Natural killer cell (primary cell): ENCODE results near the gene TSPAN12. TPM values are rescaled to one million over a fixed set of nuclear protein-coding genes. Genes with fewer than 3 reads are reported as not detected.

ENCODE experiments used
- ATAC-seq, 3 donors: fragments of 150-1000 bp in 2 of 3; fragments of 200-7000 bp in 1 of 3; cut with Tn5 transposase; 1 replicate in 1 of 3; 2 replicates in 2 of 3; pipeline ENCODE4 v1.10.0; 2021; ENCODE audit warnings: mild to moderate bottlenecking in 2 of 3, moderate library complexity in 2 of 3
- DNase-seq, 2 donors: peaks; one replicate each; pipeline versions ENCODE4 v3.0.0 to v3.0.0-alpha.2; 2013 to 2021; ENCODE audit warnings: mixed read lengths in 1 of 2
- H3K27ac ChIP-seq: one replicate; pipeline ENCODE4 v1.5.1; 2013; ENCODE audit warnings: mild to moderate bottlenecking, low read length
- H3K27me3 ChIP-seq: one replicate; pipeline ENCODE4 v1.6.1; 2013; ENCODE audit warnings: low read length; ENCODE audit not compliant: control insufficient read depth, insufficient read depth
- H3K36me3 ChIP-seq: one replicate; pipeline ENCODE4 v1.6.1; 2013; ENCODE audit warnings: low read length; ENCODE audit not compliant: control insufficient read depth, insufficient read depth
- H3K4me1 ChIP-seq: one replicate; pipeline ENCODE4 v1.6.1; 2013; ENCODE audit warnings: low read length; ENCODE audit not compliant: control insufficient read depth, insufficient read depth
- H3K4me3 ChIP-seq: one replicate; pipeline ENCODE4 v1.5.1; 2013; ENCODE audit warnings: low read length
- H3K9me3 ChIP-seq: one replicate; pipeline ENCODE4 v1.6.1; 2013; ENCODE audit warnings: low read length; ENCODE audit not compliant: control insufficient read depth, insufficient read depth
- H3K27ac Mint-ChIP-seq, 2 donors: one replicate each; pipeline ENCODE4 v1.8.0; 2022; ENCODE audit warnings: mild to moderate bottlenecking in 2 of 2, mixed read lengths in 2 of 2, moderate library complexity in 1 of 2
- H3K27me3 Mint-ChIP-seq, 2 donors: one replicate each; pipeline ENCODE4 v1.8.0; 2022; ENCODE audit warnings: low read depth in 2 of 2, mixed read lengths in 2 of 2
- H3K36me3 Mint-ChIP-seq: one replicate; pipeline ENCODE4 v1.8.0; 2022; ENCODE audit warnings: mixed read lengths
- H3K4me1 Mint-ChIP-seq, 2 donors: one replicate each; pipeline ENCODE4 v1.8.0; 2022; ENCODE audit warnings: mixed read lengths in 2 of 2
- H3K4me3 Mint-ChIP-seq: one replicate; pipeline ENCODE4 v1.8.0; 2022; ENCODE audit warnings: mild to moderate bottlenecking, moderate library complexity, mixed read lengths
- H3K9me3 Mint-ChIP-seq, 2 donors: one replicate each; pipeline ENCODE4 v1.8.0; 2022; ENCODE audit warnings: mixed read lengths in 2 of 2
- WGBS: methylation state at CpG from one replicate; pipeline ENCODE4 v1.1.7; 2013; ENCODE audit warnings: missing lambda C conversion rate; ENCODE audit not compliant: insufficient coverage; 5-methylcytosine and 5-hydroxymethylcytosine counted together
- intact Hi-C: fragments of 100-400 bp; cut with micrococcal nuclease; formaldehyde crosslinking; loops from one replicate; pipeline ENCODE4 v1.14.2; 2022
- total RNA-seq, 4 donors: library from RNA; stranded (reverse); fragments of 120-200 nt in 1 of 4; gene quantifications; one replicate each; pipeline versions ENCODE4 v1.2.3 to v1.2.4, GENCODE V29; 2013 to 2022
- TF ChIP-seq, protein P1 (sequence below): fragments of 200-600 bp; IDR thresholded peaks from one replicate; pipeline ENCODE4 v1.8.0; 2022; ENCODE audit warnings: antibody characterized with exemption

TSPAN12 gene
- total RNA-seq, 3 donors from 2014 or later (not counting 1 experiment from before 2014, with no cell fraction given) = not detected

DNA sequence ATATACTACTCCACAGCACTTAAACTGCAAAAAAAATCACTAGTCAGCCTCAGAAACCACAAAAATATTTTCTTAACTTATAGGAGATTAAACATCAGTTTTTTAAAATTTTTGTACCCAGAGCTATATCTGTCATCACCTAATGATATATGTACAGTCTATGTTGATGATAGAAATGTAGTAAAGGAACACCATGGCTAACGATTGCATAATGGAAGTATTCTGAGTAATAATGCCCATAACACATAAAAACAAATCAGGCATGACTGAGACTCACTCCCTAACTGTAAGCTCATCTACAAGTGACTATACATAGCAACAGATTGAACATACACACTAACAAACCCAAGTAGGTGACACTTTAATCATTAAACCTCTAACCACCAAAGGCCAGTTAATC, 51.3 kb downstream of the TSPAN12 start:
- TF ChIP-seq, protein P1, sequence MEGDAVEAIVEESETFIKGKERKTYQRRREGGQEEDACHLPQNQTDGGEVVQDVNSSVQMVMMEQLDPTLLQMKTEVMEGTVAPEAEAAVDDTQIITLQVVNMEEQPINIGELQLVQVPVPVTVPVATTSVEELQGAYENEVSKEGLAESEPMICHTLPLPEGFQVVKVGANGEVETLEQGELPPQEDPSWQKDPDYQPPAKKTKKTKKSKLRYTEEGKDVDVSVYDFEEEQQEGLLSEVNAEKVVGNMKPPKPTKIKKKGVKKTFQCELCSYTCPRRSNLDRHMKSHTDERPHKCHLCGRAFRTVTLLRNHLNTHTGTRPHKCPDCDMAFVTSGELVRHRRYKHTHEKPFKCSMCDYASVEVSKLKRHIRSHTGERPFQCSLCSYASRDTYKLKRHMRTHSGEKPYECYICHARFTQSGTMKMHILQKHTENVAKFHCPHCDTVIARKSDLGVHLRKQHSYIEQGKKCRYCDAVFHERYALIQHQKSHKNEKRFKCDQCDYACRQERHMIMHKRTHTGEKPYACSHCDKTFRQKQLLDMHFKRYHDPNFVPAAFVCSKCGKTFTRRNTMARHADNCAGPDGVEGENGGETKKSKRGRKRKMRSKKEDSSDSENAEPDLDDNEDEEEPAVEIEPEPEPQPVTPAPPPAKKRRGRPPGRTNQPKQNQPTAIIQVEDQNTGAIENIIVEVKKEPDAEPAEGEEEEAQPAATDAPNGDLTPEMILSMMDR = no peak
- WGBS = no CpG with 5 or more reads among the region's 1 CpG
- Mint-ChIP-seq H3K4me3 (no peak overlapping the region), H3K9me3 (no peaks in the 10 kb centered on the region), H3K36me3 (no peaks in the 10 kb centered on the region), H3K4me1 (no peaks in the 10 kb centered on the region), H3K27me3 (no peaks in the 10 kb centered on the region), H3K27ac (no peak overlapping the region)
- Histone ChIP-seq H3K9me3 (no peaks in the 10 kb centered on the region), H3K4me3 (no peak overlapping the region), H3K27me3 (no peaks in the 10 kb centered on the region), H3K4me1 (no peaks in the 10 kb centered on the region), H3K36me3 (no peaks in the 10 kb centered on the region), H3K27ac (no peak overlapping the region)
- DNase-seq = no peak
- intact Hi-C loops = loop anchor here (5.0 kb wide), 1 partner anchor 301 kb away; no protein-coding TSS in a partner anchor
- ATAC-seq = no peak

DNA sequence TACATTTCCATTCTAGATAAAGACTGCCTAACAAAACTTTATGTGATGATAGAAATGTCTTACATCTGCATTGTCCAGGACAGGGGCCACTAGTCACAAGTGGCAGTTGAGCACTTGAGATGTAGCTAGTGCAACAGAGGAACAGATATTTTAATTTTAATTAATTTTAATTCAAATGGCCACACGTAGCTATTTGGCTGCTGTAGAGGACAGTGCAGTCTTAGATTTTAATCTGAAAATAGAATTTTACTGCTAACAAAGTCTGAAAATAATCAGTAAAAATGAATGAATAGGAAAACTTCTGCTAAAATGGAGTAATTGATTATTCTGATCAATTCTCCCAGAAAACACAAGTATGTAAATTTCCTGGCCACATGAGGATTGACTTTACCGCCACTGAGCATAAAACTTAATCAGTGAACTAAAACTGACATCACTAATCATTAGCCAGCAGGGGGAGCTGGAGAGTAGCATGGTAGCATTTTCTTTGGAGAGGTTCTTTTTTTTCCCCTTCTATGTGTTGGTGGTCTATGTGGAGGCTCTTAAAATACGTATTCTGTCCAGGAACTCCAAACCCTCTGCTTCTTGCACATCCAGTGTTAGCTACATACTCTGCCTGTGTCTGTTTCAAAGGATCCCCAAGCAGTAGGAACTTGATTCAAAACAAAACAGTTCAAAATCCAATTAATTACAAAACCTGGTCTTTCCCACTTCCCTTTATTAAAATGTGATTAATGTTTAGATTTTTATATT, 52.1 kb downstream of the TSPAN12 start:
- no peaks in the 10 kb centered on the region for H3K4me1 Mint-ChIP-seq
- H3K4me3 Mint-ChIP-seq = no peak overlapping the region
- no peaks in the 10 kb centered on the region for H3K27me3 ChIP-seq
- no CpG with 5 or more reads among the region's 3 CpGs for WGBS
- H3K36me3 ChIP-seq = no peaks in the 10 kb centered on the region
- H3K9me3 ChIP-seq = no peaks in the 10 kb centered on the region
- intact Hi-C loops = loop anchor here (5.0 kb wide), 1 partner anchor 301 kb away; no protein-coding TSS in a partner anchor
- no peak overlapping the region for H3K4me3 ChIP-seq
- ATAC-seq (peak; percentile 47 to 72 (median 57)), DNase-seq (peak in 1 of 2 donors; percentile 75)
- TF ChIP-seq, protein P1 = peak; percentile 85
- no peaks in the 10 kb centered on the region for H3K27me3 Mint-ChIP-seq
- no peaks in the 10 kb centered on the region for H3K36me3 Mint-ChIP-seq
- no peaks in the 10 kb centered on the region for H3K4me1 ChIP-seq
- no peaks in the 10 kb centered on the region for H3K9me3 Mint-ChIP-seq
- no peak overlapping the region for H3K27ac ChIP-seq
- H3K27ac Mint-ChIP-seq = no peak overlapping the region

DNA sequence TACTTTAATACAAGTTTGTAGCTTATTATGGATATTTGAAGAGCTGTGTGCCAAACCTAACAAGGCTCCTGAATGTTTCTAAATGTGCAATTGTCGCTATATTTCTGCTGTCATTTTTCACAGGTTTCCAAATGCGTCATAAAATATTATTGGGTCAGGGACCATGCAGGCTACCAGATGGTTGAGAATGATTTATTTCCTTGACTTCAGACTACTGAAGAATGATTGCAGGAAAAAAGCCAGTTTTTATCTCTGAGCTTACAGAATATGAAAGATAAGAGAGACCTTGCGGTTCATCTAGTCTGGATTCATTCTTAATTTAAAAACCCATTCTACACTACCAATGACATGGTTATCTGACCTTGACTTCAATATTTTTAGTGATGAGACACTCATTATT, 55.2 kb downstream of the TSPAN12 start:
- H3K36me3 ChIP-seq = no peaks in the 10 kb centered on the region
- intact Hi-C loops = no loop called here

More for the DNA sequence above, 55.2 kb downstream of the TSPAN12 start:
- WGBS = 90% methylated on average over 2 of the region's 3 CpGs
- H3K9me3 Mint-ChIP-seq = no peaks in the 10 kb centered on the region
- TF ChIP-seq, protein P1 = no peak
- H3K36me3 Mint-ChIP-seq = no peaks in the 10 kb centered on the region
- Histone ChIP-seq H3K4me3 (no peak overlapping the region), H3K4me1 (no peaks in the 10 kb centered on the region), H3K9me3 (no peaks in the 10 kb centered on the region), H3K27me3 (no peaks in the 10 kb centered on the region), H3K27ac (no peak overlapping the region)
- ATAC-seq (no peak), DNase-seq (no peak)
- no peaks in the 10 kb centered on the region for H3K4me1 Mint-ChIP-seq
- no peaks in the 10 kb centered on the region for H3K27me3 Mint-ChIP-seq
- H3K4me3 Mint-ChIP-seq = no peak overlapping the region
- no peak overlapping the region for H3K27ac Mint-ChIP-seq
